Gastrocnemius medialis (tissue), 4 donors: Measurements from ENCODE around the gene IL1F10. TPM values are rescaled to one million over a fixed set of nuclear protein-coding genes. Genes with fewer than 3 reads are reported as not detected.

Experiments used
- ATAC-seq, 2 donors: fragments of 150-250 bp; one replicate each; pipeline ENCODE4 v1.9.1; 2016
- DNase-seq, 2 donors: peaks; one replicate each; pipeline ENCODE4 v3.0.0-alpha.2; 2019
- H3K27ac ChIP-seq, 4 donors: fragments of 200-600 bp; sonication (generic); 1 replicate in 1 of 4; 2 replicates in 3 of 4; pipeline ENCODE4 v1.5.1; 2016 to 2018; ENCODE audit warnings: mild to moderate bottlenecking in 2 of 4, moderate library complexity in 1 of 4
- H3K27me3 ChIP-seq, 3 donors: fragments of 200-600 bp; sonication (generic) in 2 of 3; 1 replicate in 1 of 3; 2 replicates in 2 of 3; pipeline versions ENCODE4 v1.5.1 to v1.6.0; 2016 to 2019; ENCODE audit warnings: mild to moderate bottlenecking in 1 of 3, moderate library complexity in 1 of 3
- H3K36me3 ChIP-seq, 2 donors: fragments of 200-600 bp; sonication (generic) in 1 of 2; one replicate each; pipeline ENCODE4 v1.5.1; 2017 to 2018
- H3K4me1 ChIP-seq, 2 donors: fragments of 200-600 bp; sonication (generic) in 1 of 2; one replicate each; pipeline ENCODE4 v1.5.1; 2016 to 2017; ENCODE audit warnings: mild to moderate bottlenecking in 2 of 2
- H3K4me3 ChIP-seq, 4 donors: fragments of 200-600 bp; sonication (generic) in 3 of 4; 1 replicate in 1 of 4; 2 replicates in 3 of 4; pipeline ENCODE4 v1.5.1; 2016 to 2019; ENCODE audit warnings: mild to moderate bottlenecking in 2 of 4
- H3K9me3 ChIP-seq, 3 donors: fragments of 200-600 bp; sonication (generic) in 2 of 3; 1 replicate in 1 of 3; 2 replicates in 2 of 3; pipeline ENCODE4 v1.5.1; 2016 to 2019
- POLR2A ChIP-seq, 2 donors: fragments of 450-650 bp; IDR thresholded peaks; one replicate each; pipeline ENCODE4 v1.6.1; 2017; ENCODE audit warnings: antibody characterized with exemption in 2 of 2, mild to moderate bottlenecking in 2 of 2, moderate library complexity in 2 of 2
- in situ Hi-C, 4 donors: fragments of 200-750 bp; cut with MboI; loops; one replicate each; pipeline versions ENCODE4 v1.15.0 to v1.8.0; 2017; ENCODE audit warnings: low sequenced_read_pairs in 4 of 4
- intact Hi-C: fragments of 100-400 bp; cut with DNase I; formaldehyde crosslinking; loops from one replicate; pipeline ENCODE4 v1.15.1; 2023; ENCODE audit warnings: low total_unique reads
- total RNA-seq, 4 donors: library from RNA; depleted of rRNA; stranded (reverse); fragments of >200 nt; gene quantifications; one replicate each; pipeline versions ENCODE4 v1.1.0 to v1.2.3, GENCODE V29; 2016
- TF ChIP-seq, protein P1 (sequence below), 5 experiments: fragments of 450-650 bp in 3 of 5; fragments of 200-600 bp in 2 of 5; sonication (generic) in 2 of 5; IDR thresholded peaks in 4 of 5; conservative IDR thresholded peaks in 1 of 5; 1 replicate in 4 of 5; 2 replicates in 1 of 5; pipeline ENCODE4 v1.5.1; 2016 to 2019; ENCODE audit warnings: antibody characterized with exemption in 5 of 5, mild to moderate bottlenecking in 3 of 5, moderate library complexity in 3 of 5

IL1F10 gene
- total RNA-seq, 4 donors from 2014 or later, result not detected

DNA sequence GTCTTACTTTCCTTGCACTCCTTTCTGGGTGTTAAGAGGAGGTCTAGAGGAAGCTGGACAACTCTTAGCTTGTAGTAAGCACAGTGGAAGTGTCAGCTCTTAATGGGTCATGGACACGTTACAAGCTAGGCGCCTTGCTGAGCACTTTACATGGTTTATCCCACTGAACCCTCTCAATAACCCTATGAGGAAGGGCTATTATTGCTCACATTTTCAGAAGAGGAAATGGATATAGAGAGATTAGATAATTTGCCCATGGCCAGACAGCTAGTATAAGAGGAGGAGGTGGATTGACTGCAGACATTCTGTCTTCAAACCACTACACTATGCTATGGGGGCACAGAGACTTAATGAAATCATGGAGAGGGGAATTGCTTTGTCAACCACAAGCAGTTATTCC lies 51.3 kb downstream of the IL1F10 start:
- DNase-seq (no peak), ATAC-seq (no peak)
- intact Hi-C loops (no loop called here), in situ Hi-C loops (no loop called here)
- Histone ChIP-seq H3K9me3 (no peaks in the 10 kb centered on the region), H3K27me3 (no peaks in the 10 kb centered on the region), H3K4me3 (no peak overlapping the region), H3K27ac (no peak overlapping the region), H3K36me3 (no peaks in the 10 kb centered on the region), H3K4me1 (no peaks in the 10 kb centered on the region)
- TF ChIP-seq, protein P1, sequence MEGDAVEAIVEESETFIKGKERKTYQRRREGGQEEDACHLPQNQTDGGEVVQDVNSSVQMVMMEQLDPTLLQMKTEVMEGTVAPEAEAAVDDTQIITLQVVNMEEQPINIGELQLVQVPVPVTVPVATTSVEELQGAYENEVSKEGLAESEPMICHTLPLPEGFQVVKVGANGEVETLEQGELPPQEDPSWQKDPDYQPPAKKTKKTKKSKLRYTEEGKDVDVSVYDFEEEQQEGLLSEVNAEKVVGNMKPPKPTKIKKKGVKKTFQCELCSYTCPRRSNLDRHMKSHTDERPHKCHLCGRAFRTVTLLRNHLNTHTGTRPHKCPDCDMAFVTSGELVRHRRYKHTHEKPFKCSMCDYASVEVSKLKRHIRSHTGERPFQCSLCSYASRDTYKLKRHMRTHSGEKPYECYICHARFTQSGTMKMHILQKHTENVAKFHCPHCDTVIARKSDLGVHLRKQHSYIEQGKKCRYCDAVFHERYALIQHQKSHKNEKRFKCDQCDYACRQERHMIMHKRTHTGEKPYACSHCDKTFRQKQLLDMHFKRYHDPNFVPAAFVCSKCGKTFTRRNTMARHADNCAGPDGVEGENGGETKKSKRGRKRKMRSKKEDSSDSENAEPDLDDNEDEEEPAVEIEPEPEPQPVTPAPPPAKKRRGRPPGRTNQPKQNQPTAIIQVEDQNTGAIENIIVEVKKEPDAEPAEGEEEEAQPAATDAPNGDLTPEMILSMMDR (IDR thresholded peaks at IDR 0.05 in 4 of 5, conservative IDR thresholded peaks at IDR 0.05 in 1 of 5), result no peak
- no peak for TF ChIP-seq POLR2A (IDR thresholded peaks at IDR 0.05)

DNA sequence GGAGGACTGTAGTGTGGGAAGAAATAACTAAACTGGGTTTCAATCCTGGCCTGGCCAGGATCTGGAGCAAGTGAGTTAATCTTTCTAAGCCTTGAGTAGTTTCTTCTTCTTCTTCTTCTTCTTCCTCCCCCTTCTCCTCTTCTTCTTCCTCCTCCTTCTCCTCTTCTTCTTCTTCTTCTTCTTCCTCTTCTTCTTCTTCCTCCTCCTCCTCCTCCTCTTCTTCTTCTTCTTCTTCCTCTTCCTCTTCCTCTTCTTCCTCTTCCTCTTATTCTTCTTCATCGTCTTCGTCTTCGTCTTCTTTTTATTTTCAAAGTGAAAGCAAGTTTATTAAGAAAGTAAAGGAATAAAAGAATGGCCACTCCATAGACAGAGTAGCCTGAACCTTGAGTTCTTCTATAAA lies 53.1 kb downstream of the IL1F10 start:
- Histone ChIP-seq H3K27ac (no peak overlapping the region), H3K4me1 (no peaks in the 10 kb centered on the region), H3K27me3 (no peaks in the 10 kb centered on the region), H3K36me3 (no peaks in the 10 kb centered on the region), H3K9me3 (no peaks in the 10 kb centered on the region), H3K4me3 (no peak overlapping the region)
- in situ Hi-C loops, result no loop called here
- TF ChIP-seq POLR2A (IDR thresholded peaks at IDR 0.05), result no peak
- TF ChIP-seq, protein P1 (IDR thresholded peaks at IDR 0.05 in 4 of 5, conservative IDR thresholded peaks at IDR 0.05 in 1 of 5), result no peak
- ATAC-seq (no peak), DNase-seq (no peak)
- intact Hi-C loops, result no loop called here

GRCh38 chr2:113122364-113122763 lies 54.6 kb downstream of the IL1F10 start:
- Histone ChIP-seq H3K36me3 (no peaks in the 10 kb centered on the region), H3K27me3 (no peaks in the 10 kb centered on the region), H3K9me3 (no peaks in the 10 kb centered on the region), H3K4me1 (no peaks in the 10 kb centered on the region), H3K4me3 (no peak overlapping the region), H3K27ac (no peak overlapping the region)
- DNase-seq (no peak), ATAC-seq (no peak)
- in situ Hi-C loops, result no loop called here
- intact Hi-C loops, result no loop called here
- TF ChIP-seq, protein P1 (IDR thresholded peaks at IDR 0.05 in 4 of 5, conservative IDR thresholded peaks at IDR 0.05 in 1 of 5), result no peak
- no peak for TF ChIP-seq POLR2A (IDR thresholded peaks at IDR 0.05)

DNA sequence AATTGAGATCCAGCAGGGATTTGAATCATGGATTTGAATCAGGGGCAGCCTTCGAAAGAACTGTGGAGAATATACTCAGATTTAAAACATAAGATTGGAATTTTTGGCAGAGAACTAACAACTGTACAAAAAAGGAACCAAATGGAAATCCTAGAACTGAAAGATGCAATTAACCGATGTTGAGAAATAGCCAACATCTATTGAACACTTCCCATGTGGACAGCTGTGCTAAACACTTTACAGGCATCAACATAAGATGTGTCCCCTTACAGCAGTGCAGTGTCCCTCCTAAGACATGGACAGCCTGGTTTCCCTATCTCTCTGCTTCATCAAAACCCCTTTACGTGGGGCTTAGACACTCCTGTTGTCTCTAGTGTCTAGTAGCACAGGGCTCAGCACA lies 56.0 kb downstream of the IL1F10 start:
- no peak for TF ChIP-seq POLR2A (IDR thresholded peaks at IDR 0.05)
- TF ChIP-seq, protein P1 (IDR thresholded peaks at IDR 0.05 in 4 of 5, conservative IDR thresholded peaks at IDR 0.05 in 1 of 5), result no peak
- intact Hi-C loops, result no loop called here
- H3K27me3 ChIP-seq, result no peaks in the 10 kb centered on the region

More for the DNA sequence above, 56.0 kb downstream of the IL1F10 start:
- H3K36me3 ChIP-seq, result no peaks in the 10 kb centered on the region
- in situ Hi-C loops, result no loop called here
- H3K27ac ChIP-seq, result no peak overlapping the region
- H3K9me3 ChIP-seq, result no peaks in the 10 kb centered on the region
- DNase-seq (no peak), ATAC-seq (no peak)
- no peak overlapping the region for H3K4me3 ChIP-seq
- no peaks in the 10 kb centered on the region for H3K4me1 ChIP-seq
